Lower leg skin (tissue), 4 donors: Measurements from ENCODE around the gene LMO4. TPM values are rescaled to one million over a fixed set of nuclear protein-coding genes. Genes with fewer than 3 reads are reported as not detected.

Experiments
- DNase-seq, 2 donors: peaks; one replicate each; pipeline ENCODE4 v3.0.0-alpha.2; 2019; ENCODE audit warnings: low spot score in 2 of 2
- H3K4me3 ChIP-seq: fragments of 200-600 bp; sonication (generic); 2 replicates; pipeline ENCODE4 v1.5.1; 2017; ENCODE audit warnings: mild to moderate bottlenecking, low read depth; ENCODE audit not compliant: poor library complexity, severe bottlenecking
- POLR2A ChIP-seq, 2 donors: fragments of 450-650 bp; IDR thresholded peaks; one replicate each; pipeline ENCODE4 v1.6.1; 2016 to 2017; ENCODE audit warnings: antibody characterized with exemption in 2 of 2, mild to moderate bottlenecking in 1 of 2, moderate library complexity in 1 of 2
- WGBS, 2 donors: methylation state at CpG; one replicate each; pipeline ENCODE4 v1.1.5; 2018; 5-methylcytosine and 5-hydroxymethylcytosine counted together
- intact Hi-C: fragments of 100-400 bp; cut with DNase I; formaldehyde crosslinking; loops from one replicate; pipeline ENCODE4 v1.15.0; 2023; ENCODE audit warnings: low total_unique reads
- total RNA-seq, 4 donors: library from RNA; depleted of rRNA; stranded (reverse); fragments of >200 nt; gene quantifications; one replicate each; pipeline ENCODE4 v1.1.0, GENCODE V29; 2016
- TF ChIP-seq, protein P1 (sequence below), 3 donors: fragments of 450-650 bp; IDR thresholded peaks; one replicate each; pipeline ENCODE4 v1.5.1; 2016; ENCODE audit warnings: antibody characterized with exemption in 3 of 3, mild to moderate bottlenecking in 3 of 3, moderate library complexity in 2 of 3

The LMO4 gene
- total RNA-seq, 4 donors from 2014 or later, result 21.2 to 63.3 (median 43.5) TPM

DNA sequence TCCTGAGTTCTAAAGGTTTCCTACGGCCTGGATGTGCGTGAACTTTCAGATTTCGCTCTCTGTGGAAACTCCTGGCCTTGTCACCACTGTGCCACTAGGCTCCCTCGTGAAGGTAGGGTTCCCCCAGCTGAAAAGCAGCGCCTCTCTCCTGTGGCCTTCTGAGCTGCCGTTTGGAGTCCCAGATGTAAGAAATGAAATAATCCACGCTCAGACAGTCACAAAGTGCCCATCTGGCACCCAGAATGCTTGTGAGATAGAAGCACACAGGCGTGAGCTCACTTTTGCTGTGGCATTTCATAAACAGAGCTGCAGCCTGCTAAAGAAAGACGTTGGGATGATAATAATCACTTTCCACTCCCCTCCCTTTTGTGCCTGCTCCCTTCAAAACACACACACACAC is 65.8 kb downstream of the LMO4 start:
- intact Hi-C loops, result no loop called here
- WGBS, 2 donors, result 82 to 84% methylated on average over 9 of the region's 9 CpGs
- DNase-seq, result no peak
- TF ChIP-seq, protein P1, sequence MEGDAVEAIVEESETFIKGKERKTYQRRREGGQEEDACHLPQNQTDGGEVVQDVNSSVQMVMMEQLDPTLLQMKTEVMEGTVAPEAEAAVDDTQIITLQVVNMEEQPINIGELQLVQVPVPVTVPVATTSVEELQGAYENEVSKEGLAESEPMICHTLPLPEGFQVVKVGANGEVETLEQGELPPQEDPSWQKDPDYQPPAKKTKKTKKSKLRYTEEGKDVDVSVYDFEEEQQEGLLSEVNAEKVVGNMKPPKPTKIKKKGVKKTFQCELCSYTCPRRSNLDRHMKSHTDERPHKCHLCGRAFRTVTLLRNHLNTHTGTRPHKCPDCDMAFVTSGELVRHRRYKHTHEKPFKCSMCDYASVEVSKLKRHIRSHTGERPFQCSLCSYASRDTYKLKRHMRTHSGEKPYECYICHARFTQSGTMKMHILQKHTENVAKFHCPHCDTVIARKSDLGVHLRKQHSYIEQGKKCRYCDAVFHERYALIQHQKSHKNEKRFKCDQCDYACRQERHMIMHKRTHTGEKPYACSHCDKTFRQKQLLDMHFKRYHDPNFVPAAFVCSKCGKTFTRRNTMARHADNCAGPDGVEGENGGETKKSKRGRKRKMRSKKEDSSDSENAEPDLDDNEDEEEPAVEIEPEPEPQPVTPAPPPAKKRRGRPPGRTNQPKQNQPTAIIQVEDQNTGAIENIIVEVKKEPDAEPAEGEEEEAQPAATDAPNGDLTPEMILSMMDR (IDR thresholded peaks at IDR 0.05), result no peak
- no peak for TF ChIP-seq POLR2A (IDR thresholded peaks at IDR 0.05)
- H3K4me3 ChIP-seq, result no peak overlapping the region

DNA sequence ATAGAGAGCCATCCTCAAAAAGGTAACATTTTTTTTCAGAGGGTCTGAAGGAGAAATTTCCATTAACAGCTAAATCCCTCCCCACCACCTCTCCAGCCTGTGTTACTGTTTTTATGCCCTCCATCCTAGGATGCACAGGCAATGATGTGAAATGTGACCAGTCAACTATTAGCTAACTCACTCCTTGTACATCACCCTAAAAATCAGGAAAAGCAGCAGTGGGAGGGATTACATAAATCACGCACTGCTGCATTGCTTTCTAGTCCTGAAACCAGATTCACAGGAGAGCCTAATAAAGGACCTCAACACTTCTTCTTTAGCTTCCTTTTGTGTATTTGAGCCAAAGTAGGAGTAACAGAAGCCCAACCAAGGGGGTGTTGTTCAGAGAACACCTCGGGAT is 66.3 kb downstream of the LMO4 start:
- intact Hi-C loops, result no loop called here
- TF ChIP-seq, protein P1 (IDR thresholded peaks at IDR 0.05), result no peak
- no peak for TF ChIP-seq POLR2A (IDR thresholded peaks at IDR 0.05)
- WGBS, 2 donors, result 80 to 83% methylated on average over 2 of the region's 2 CpGs

More for the DNA sequence above, 66.3 kb downstream of the LMO4 start:
- H3K4me3 ChIP-seq, result no peak overlapping the region
- DNase-seq, result no peak
